SK-N-SH (cell line): ENCODE data around the gene MCTP1. TPM values are rescaled to one million over a fixed set of nuclear protein-coding genes. Genes with fewer than 3 reads are reported as not detected.

Source experiments
- CTCF ChIA-PET: fragments of 300-600, 350-600 bp; formaldehyde crosslinking; extraction: SDS; loops from one replicate; lab custom pipeline; 2021; lab: Yijun Ruan, JAX
- POLR2A ChIA-PET: fragments of 350-600 bp; sonication (Branson Sonifier 250); formaldehyde crosslinking; extraction: SDS; loops from one replicate; lab custom pipeline; 2020; ENCODE audit warnings: antibody characterized with exemption, inconsistent platforms; lab: Yijun Ruan, JAX
- DNase-seq: peaks from one replicate; pipeline ENCODE4 v3.0.0; 2012
- H2AFZ ChIP-seq: fragments of 200-600 bp; sonication (generic); 2 replicates; pipeline ENCODE4 v1.8.1; 2016; ENCODE audit warnings: antibody characterized with exemption, mild to moderate bottlenecking, low read depth
- H3F3A ChIP-seq: fragments of 200-600 bp; sonication (generic); replicated peaks from 2 replicates; pipeline ENCODE3; 2016; ENCODE audit warnings: antibody characterized with exemption, mild to moderate bottlenecking; ENCODE audit not compliant: insufficient read depth
- H3K27ac ChIP-seq, 2 experiments: fragments of 200-500 bp in 1 of 2; fragments of 200-600 bp in 1 of 2; sonication (Bioruptor generic) in 1 of 2; sonication (generic), shearing (Covaris generic) in 1 of 2; 2 replicates each; pipeline versions ENCODE4 v1.5.1 to v1.6.1; 2014 to 2016; ENCODE audit warnings: low read depth in 2 of 2, inconsistent platforms in 1 of 2, low read length in 1 of 2, mild to moderate bottlenecking in 1 of 2, mixed read lengths in 1 of 2
- H3K27me3 ChIP-seq: fragments of 200-600 bp; sonication (generic), shearing (Covaris generic); 2 replicates; pipeline ENCODE4 v1.6.1; 2016; ENCODE audit warnings: mixed run types; ENCODE audit not compliant: insufficient read depth
- H3K36me3 ChIP-seq, 2 experiments: fragments of 200-500 bp in 1 of 2; fragments of 200-600 bp in 1 of 2; sonication (Bioruptor generic) in 1 of 2; sonication (generic) in 1 of 2; replicated peaks in 1 of 2; 2 replicates each; pipeline versions ENCODE3 to v1.5.1; 2014 to 2016; ENCODE audit warnings: low read length in 1 of 2, mild to moderate bottlenecking in 1 of 2; ENCODE audit not compliant: insufficient read depth in 2 of 2, control insufficient read depth in 1 of 2
- H3K4me1 ChIP-seq, 2 experiments: fragments of 200-500 bp in 1 of 2; fragments of 200-600 bp in 1 of 2; sonication (Bioruptor generic) in 1 of 2; sonication (generic), shearing (Covaris generic) in 1 of 2; 2 replicates each; pipeline versions ENCODE4 v1.5.1 to v1.6.1; 2014 to 2016; ENCODE audit warnings: low read depth in 1 of 2, low read length in 1 of 2, mixed run types in 1 of 2; ENCODE audit not compliant: insufficient read depth in 2 of 2, control insufficient read depth in 1 of 2
- H3K4me2 ChIP-seq: fragments of 200-600 bp; sonication (generic), shearing (Covaris generic); 2 replicates; pipeline ENCODE4 v1.6.1; 2017; ENCODE audit warnings: mixed run types
- H3K4me3 ChIP-seq, 2 experiments: fragments of 200-500 bp in 1 of 2; fragments of 200-600 bp in 1 of 2; sonication (Bioruptor generic) in 1 of 2; sonication (generic), shearing (Covaris generic) in 1 of 2; 2 replicates each; pipeline versions ENCODE4 v1.5.1 to v1.8.1; 2014 to 2016; ENCODE audit warnings: low read depth in 2 of 2, inconsistent platforms in 1 of 2, low read length in 1 of 2, mild to moderate bottlenecking in 1 of 2, mixed read lengths in 1 of 2, moderate library complexity in 1 of 2
- H3K79me2 ChIP-seq: fragments of 200-600 bp; sonication (generic); 2 replicates; pipeline ENCODE4 v1.8.1; 2017; ENCODE audit warnings: mild to moderate bottlenecking; ENCODE audit not compliant: insufficient read depth
- H3K9ac ChIP-seq: fragments of 200-600 bp; sonication (generic); 2 replicates; pipeline ENCODE4 v1.6.1; 2017; ENCODE audit warnings: mixed run types
- H3K9me2 ChIP-seq: fragments of 200-600 bp; sonication (generic); 2 replicates; pipeline ENCODE4 v1.6.1; 2017; ENCODE audit warnings: mixed run types
- H3K9me3 ChIP-seq: fragments of 200-600 bp; sonication (generic); 2 replicates; pipeline ENCODE4 v1.6.1; 2017; ENCODE audit warnings: mixed run types, mild to moderate bottlenecking, moderate library complexity
- H4K20me1 ChIP-seq: fragments of 200-600 bp; sonication (generic); 2 replicates; pipeline ENCODE4 v1.6.1; 2017; ENCODE audit warnings: mild to moderate bottlenecking, mixed run types; ENCODE audit not compliant: insufficient read depth
- FOSL2 ChIP-seq: IDR thresholded peaks from 2 replicates; pipeline ENCODE4 v1.4.0; 2012; ENCODE audit warnings: low read depth, mild to moderate bottlenecking, moderate library complexity, borderline replicate concordance
- NRF1 ChIP-seq: IDR thresholded peaks from 2 replicates; pipeline ENCODE4 v1.6.1; 2012; ENCODE audit warnings: low read depth, mild to moderate bottlenecking, low read length
- PBX3 ChIP-seq: IDR thresholded peaks from 2 replicates; pipeline ENCODE4; 2012
- RCOR1 ChIP-seq: fragments of 150-350 bp; IDR thresholded peaks from 2 replicates; pipeline ENCODE4 v1.6.1; 2017; ENCODE audit warnings: antibody characterized with exemption, low read length
- TEAD4 ChIP-seq: IDR thresholded peaks from 2 replicates; pipeline ENCODE4 v1.4.0; 2012; ENCODE audit warnings: mild to moderate bottlenecking, borderline replicate concordance; ENCODE audit not compliant: insufficient read depth
- USF1 ChIP-seq: IDR thresholded peaks from 2 replicates; pipeline ENCODE4 v1.4.0; 2012; ENCODE audit warnings: low read depth, borderline replicate concordance
- ZBTB33 ChIP-seq: IDR thresholded peaks from 2 replicates; pipeline ENCODE4 v1.4.0; 2012; ENCODE audit warnings: low read depth, borderline replicate concordance
- polyA plus RNA-seq, 3 experiments: library from polyadenylated mRNA; depleted of rRNA; stranded (reverse); fragments of >200 nt; gene quantifications; 2 replicates each; pipeline ENCODE4 v1.2.3, GENCODE V29; 2012

Gene MCTP1
- polyA plus RNA-seq, 1 of the 3 experiments (the other 2 are of a cell fraction): 0.53 TPM

DNA sequence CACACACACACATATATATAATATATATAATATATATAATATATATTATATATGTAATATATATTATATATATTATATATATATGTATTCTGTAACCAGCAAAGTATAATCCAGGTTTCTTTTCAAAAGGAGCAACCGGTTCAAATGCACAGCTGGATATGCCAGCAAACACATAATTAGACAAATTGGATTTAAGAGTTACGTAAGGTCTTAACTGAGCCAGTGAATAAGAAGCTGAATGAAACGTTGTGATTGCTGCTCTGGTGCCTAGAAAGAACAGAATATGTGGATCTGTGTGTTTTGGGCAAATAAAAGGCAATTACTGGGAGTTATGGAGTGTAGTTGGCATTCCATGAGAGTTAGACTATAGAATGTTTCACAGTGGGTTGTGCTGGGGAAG, 488.3 kb downstream of the MCTP1 start (continued):
- TF ChIP-seq ZBTB33 (no peak), RCOR1 (no peak)
- TF ChIP-seq, all 33 proteins: peak for 0

- ChIA-PET POLR2A (no interaction called here), CTCF (interaction anchor here (0.6 kb wide), 1 partner anchor 8 kb away, joined by 3 read pairs; no protein-coding TSS in a partner anchor)
- Histone ChIP-seq H3K36me3 (no peaks in the 10 kb centered on the region), H3K4me3 (no peak overlapping the region), H3K9me3 (no peaks in the 10 kb centered on the region), H3K4me2 (peak overlapping the region; percentile 10; the same call in 1 of the 2 replicates), H3K79me2 (no peaks in the 10 kb centered on the region), H3K27me3 (no peaks in the 10 kb centered on the region), H2AFZ (peak overlapping the region; percentile 48; the same call in 1 of the 2 replicates), H3K27ac (peak overlapping the region in 1 of 2 experiments; percentile 76; a peak in 2 of 4 replicates), H3K9me2 (no peaks in the 10 kb centered on the region), H3F3A (peaks cover 12% of the 10 kb centered on the region), H4K20me1 (no peaks in the 10 kb centered on the region), H3K4me1 (no peaks in the 10 kb centered on the region), H3K9ac (peak overlapping the region; percentile 10; the same call in 1 of the 2 replicates)
- no peak for DNase-seq
- peak; percentile 40; the same call in 1 of the 2 replicates for TF ChIP-seq PBX3
- TF ChIP-seq TEAD4: no peak
- no peak for TF ChIP-seq NRF1
- no peak for TF ChIP-seq ZBTB33
- peak; percentile 28; the same call in 1 of the 2 replicates for TF ChIP-seq FOSL2
- TF ChIP-seq USF1: no peak
Observed at GRCh38 chr5:94793816-94794198, 491.1 kb downstream of the MCTP1 start.
